GM10266 (cell line): ENCODE results near the gene ALPK3.

Experiments used
- DNase-seq: peaks from one replicate; pipeline ENCODE4 v3.0.0; 2012; ENCODE audit errors: extremely low spot score
- CTCF ChIP-seq: IDR thresholded peaks from 2 replicates; pipeline ENCODE4 v1.5.1; 2012; ENCODE audit warnings: mild to moderate bottlenecking, low read depth; ENCODE audit not compliant: control insufficient read depth, insufficient read depth; ENCODE audit errors: missing control alignments

Gene ALPK3

GRCh38 chr15:84886211-84886983 lies 69.2 kb downstream of the ALPK3 start:
- DNase-seq: no peak
- no peak for TF ChIP-seq CTCF

GRCh38 chr15:84886984-84887299 lies 69.8 kb downstream of the ALPK3 start:
- no peak for DNase-seq
- TF ChIP-seq CTCF: no peak

GRCh38 chr15:84887938-84888337 lies 70.8 kb downstream of the ALPK3 start:
- no peak for DNase-seq
- no peak for TF ChIP-seq CTCF

- TF ChIP-seq CTCF: no peak
- no peak for DNase-seq
Measured at GRCh38 chr15:84888639-84889038, 71.5 kb downstream of the ALPK3 start.

- no peak for TF ChIP-seq CTCF
- no peak for DNase-seq
Measured at GRCh38 chr15:84889313-84889990, 72.3 kb downstream of the ALPK3 start.

- no peak for TF ChIP-seq CTCF
- no peak for DNase-seq
Measured at GRCh38 chr15:84889991-84890669, 73.0 kb downstream of the ALPK3 start.
